Chondrocyte (in vitro differentiated cells): ENCODE data around the gene ASIC1. TPM values are rescaled to one million over a fixed set of nuclear protein-coding genes. Genes with fewer than 3 reads are reported as not detected.

ENCODE experiments used
- DNase-seq: peaks from one replicate; pipeline ENCODE4 v3.0.0; 2021; ENCODE audit warnings: mixed read lengths, low spot score
- H3K27ac Mint-ChIP-seq: one replicate; pipeline ENCODE4 v1.8.0; 2021; ENCODE audit warnings: mild to moderate bottlenecking, moderate library complexity, mixed read lengths; ENCODE audit not compliant: unreplicated experiment
- H3K27me3 Mint-ChIP-seq: 2 replicates; pipeline ENCODE4 v1.8.0; 2021; ENCODE audit warnings: low read depth, mixed read lengths
- H3K36me3 Mint-ChIP-seq: 2 replicates; pipeline ENCODE4 v1.8.0; 2021; ENCODE audit warnings: low read depth, mixed read lengths
- H3K4me1 Mint-ChIP-seq: 2 replicates; pipeline ENCODE4 v1.8.0; 2021; ENCODE audit warnings: low read depth, mild to moderate bottlenecking, mixed read lengths
- H3K4me3 Mint-ChIP-seq: one replicate; pipeline ENCODE4 v1.8.0; 2021; ENCODE audit warnings: mild to moderate bottlenecking, moderate library complexity, mixed read lengths; ENCODE audit not compliant: unreplicated experiment
- H3K9me3 Mint-ChIP-seq: 2 replicates; pipeline ENCODE4 v1.8.0; 2021; ENCODE audit warnings: low read depth, mixed read lengths
- total RNA-seq: library from RNA; stranded (reverse); gene quantifications from 3 replicates; pipeline ENCODE4 v1.2.1, GENCODE V29; 2021
- TF ChIP-seq, protein P1 (sequence below): fragments of 200-600 bp; sonication (generic); IDR thresholded peaks from 2 replicates; pipeline ENCODE4 v1.5.0; 2021; ENCODE audit warnings: antibody characterized with exemption, mild to moderate bottlenecking, moderate library complexity

ASIC1 gene
- total RNA-seq, 1 donor from 2014 or later = 3.9 TPM

DNA sequence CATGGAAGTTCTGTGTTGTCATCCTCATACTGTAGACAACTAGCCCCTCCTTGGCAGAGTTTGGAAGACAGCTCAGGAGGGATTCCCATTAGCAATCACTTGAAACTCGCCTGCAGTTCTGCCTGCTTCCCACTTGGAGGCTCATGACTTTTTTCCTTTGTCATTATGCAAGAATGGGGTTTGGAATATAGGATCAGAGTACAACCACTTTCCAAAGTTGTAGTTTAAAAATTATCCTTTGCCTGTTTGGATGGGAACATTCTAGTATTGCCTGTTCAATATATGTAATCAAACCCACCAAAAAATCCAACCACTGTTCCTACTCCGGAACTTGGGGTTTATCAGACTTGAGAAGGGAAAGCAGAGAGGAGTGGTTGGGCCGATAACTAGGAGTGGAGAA is 44.3 kb downstream of the ASIC1 start:
- Mint-ChIP-seq H3K27me3 (no peaks in the 10 kb centered on the region), H3K36me3 (peaks cover 25% of the 10 kb centered on the region), H3K9me3 (no peaks in the 10 kb centered on the region), H3K27ac (peak overlapping the region; percentile 57), H3K4me1 (peaks cover 11% of the 10 kb centered on the region), H3K4me3 (no peak overlapping the region)
- TF ChIP-seq, protein P1, sequence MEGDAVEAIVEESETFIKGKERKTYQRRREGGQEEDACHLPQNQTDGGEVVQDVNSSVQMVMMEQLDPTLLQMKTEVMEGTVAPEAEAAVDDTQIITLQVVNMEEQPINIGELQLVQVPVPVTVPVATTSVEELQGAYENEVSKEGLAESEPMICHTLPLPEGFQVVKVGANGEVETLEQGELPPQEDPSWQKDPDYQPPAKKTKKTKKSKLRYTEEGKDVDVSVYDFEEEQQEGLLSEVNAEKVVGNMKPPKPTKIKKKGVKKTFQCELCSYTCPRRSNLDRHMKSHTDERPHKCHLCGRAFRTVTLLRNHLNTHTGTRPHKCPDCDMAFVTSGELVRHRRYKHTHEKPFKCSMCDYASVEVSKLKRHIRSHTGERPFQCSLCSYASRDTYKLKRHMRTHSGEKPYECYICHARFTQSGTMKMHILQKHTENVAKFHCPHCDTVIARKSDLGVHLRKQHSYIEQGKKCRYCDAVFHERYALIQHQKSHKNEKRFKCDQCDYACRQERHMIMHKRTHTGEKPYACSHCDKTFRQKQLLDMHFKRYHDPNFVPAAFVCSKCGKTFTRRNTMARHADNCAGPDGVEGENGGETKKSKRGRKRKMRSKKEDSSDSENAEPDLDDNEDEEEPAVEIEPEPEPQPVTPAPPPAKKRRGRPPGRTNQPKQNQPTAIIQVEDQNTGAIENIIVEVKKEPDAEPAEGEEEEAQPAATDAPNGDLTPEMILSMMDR = peak; percentile 74
- DNase-seq = no peak

DNA sequence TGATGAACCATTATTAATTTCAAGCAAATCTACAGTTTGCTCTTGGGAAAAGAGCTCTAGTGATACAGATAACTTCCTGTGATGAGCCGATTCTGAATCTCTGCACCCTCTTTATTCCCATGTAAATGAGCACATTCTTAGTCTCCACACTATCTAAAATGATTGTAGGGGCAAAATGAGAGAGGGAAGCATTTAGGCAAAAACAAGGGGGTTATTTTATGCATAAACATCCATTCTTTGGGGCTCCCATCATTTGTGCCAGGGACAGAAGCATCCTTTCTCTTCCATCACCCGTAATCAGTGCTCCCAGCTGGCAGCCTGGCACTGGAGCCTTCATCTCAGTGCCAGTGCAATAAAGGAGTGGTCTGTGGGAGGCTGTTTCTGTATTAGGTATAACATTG is 44.7 kb downstream of the ASIC1 start:
- no peak overlapping the region for H3K4me3 Mint-ChIP-seq
- H3K4me1 Mint-ChIP-seq = peaks cover 11% of the 10 kb centered on the region
- no peaks in the 10 kb centered on the region for H3K9me3 Mint-ChIP-seq
- H3K36me3 Mint-ChIP-seq = peaks cover 21% of the 10 kb centered on the region
- H3K27ac Mint-ChIP-seq = no peak overlapping the region
- TF ChIP-seq, protein P1 = no peak
- H3K27me3 Mint-ChIP-seq = no peaks in the 10 kb centered on the region
- DNase-seq = no peak

DNA sequence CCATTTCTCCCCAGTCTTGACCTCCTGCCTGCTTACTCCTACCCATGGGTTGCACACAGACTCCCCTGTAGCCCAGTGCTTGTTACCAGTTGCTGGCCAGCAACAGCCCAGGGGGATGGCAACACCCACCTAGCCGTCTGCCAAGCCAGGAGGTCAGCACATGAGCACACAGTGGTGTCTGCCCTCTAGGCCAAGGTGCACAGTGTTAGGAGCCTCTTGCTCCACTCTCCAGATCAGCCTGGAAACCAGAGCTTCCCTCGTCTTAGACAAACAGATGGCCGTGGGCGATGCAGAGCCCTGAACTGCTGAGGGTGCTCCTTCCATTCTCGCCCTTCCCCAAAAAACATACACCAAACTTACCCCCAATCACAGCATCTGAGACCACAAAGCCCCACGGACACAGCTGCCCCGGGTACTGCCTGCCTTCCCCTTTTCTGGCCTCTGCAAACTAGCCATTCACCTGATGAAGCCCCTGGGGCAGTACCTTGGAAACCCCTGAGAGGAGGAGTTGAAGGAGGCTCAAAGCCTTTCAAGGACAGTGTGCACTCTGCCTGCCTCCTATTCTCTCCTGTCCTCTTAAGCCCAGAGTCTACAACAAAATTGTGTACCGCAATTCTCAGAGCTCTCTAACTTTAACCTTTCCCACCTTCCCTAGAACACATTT is 45.4 kb downstream of the ASIC1 start:
- H3K27ac Mint-ChIP-seq = no peak overlapping the region

DNA sequence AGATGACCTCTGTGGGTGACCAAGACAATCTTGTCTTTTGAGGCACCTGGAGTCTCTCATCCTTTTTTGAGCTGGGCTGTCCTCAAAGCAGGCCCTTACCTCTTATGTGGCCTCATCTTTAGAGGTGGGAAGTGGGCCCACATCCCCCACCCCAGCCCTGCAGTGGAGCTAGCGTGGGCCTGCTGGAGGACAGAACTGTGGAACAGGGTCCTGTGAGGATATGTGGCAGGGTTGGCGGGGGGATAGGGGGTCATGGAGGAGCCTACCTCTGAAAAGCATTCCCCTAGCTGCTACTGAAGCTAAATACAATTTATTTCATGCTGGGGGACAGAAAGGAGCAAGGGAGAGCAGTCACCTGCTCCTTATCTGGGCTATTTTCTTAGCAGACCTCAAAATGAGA is 46.0 kb downstream of the ASIC1 start:
- H3K9me3 Mint-ChIP-seq = no peaks in the 10 kb centered on the region
- TF ChIP-seq, protein P1 = no peak
- H3K4me3 Mint-ChIP-seq = no peak overlapping the region
- DNase-seq = no peak
- H3K27me3 Mint-ChIP-seq = no peaks in the 10 kb centered on the region
- no peak overlapping the region for H3K27ac Mint-ChIP-seq
- H3K4me1 Mint-ChIP-seq = peaks cover 11% of the 10 kb centered on the region
- H3K36me3 Mint-ChIP-seq = peaks cover 12% of the 10 kb centered on the region

More for the DNA sequence above, 45.4 kb downstream of the ASIC1 start:
- Mint-ChIP-seq H3K27me3 (no peaks in the 10 kb centered on the region), H3K9me3 (no peaks in the 10 kb centered on the region), H3K4me3 (no peak overlapping the region), H3K36me3 (peaks cover 18% of the 10 kb centered on the region), H3K4me1 (peaks cover 11% of the 10 kb centered on the region)
- DNase-seq = no peak
- TF ChIP-seq, protein P1 = no peak

DNA sequence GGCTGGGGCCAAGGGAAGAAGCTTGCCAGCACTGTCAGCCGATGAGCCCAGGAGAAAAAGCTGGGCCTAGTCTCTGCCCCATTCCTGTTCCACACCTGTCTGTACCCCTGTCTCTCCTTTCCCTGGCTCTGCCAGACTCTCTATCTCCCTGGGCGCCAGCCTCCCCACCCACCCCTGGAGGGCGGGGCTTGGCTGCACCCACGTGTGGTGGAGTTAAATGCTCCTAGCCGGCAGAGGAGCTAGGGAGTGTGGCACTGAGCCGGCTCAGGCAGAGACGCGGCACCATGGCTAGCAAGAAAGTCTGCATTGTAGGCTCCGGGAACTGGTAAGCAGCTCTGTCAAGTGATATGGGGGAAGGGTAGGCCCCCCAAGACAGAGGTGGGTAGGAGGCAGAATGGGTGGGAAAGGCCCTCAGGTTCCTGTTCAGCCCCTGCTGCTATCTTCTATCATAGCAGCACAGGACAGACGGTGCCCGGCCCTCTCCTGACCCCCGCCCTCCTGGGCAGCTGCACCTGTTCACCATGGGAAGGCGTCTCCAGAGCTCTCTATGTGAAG is 46.4 kb downstream of the ASIC1 start, which contains the start of gene GPD1:
Gene GPD1 (plus strand): TSS at position 242 of the 555 bp plus-strand sequence. CDS start 43 bp downstream, at position 285.
- Mint-ChIP-seq H3K27me3 (no peaks in the 10 kb centered on the region), H3K4me1 (peaks cover 11% of the 10 kb centered on the region), H3K4me3 (no peak within 1 kb of the TSS), H3K36me3 (peaks cover 11% of the 10 kb centered on the region), H3K27ac (no peak within 1 kb of the TSS), H3K9me3 (no peaks in the 10 kb centered on the region)
- DNase-seq = no peak
- TF ChIP-seq, protein P1 = no peak
